Measurements from ENCODE around the gene TXNRD3. TPM values are rescaled to one million over a fixed set of nuclear protein-coding genes. Genes with fewer than 3 reads are reported as not detected.

TXNRD3 gene
- total RNA-seq, 1 donor from 2014 or later, result 0.81 TPM

Other genes starting within 250 kb of the TXNRD3 start
- 32.5 and 32.6 TPM in 2 replicates for gene ZXDC, start 179.2 kb downstream of the TXNRD3 start, total RNA-seq
- gene UROC1, start 137.4 kb downstream of the TXNRD3 start, total RNA-seq, result not detected in 2 replicates
- not detected in 2 replicates for gene CHST13, start 131.0 kb downstream of the TXNRD3 start, total RNA-seq
- gene C3orf22, start 96.2 kb downstream of the TXNRD3 start, total RNA-seq, result not detected in 2 replicates
- 5.2 and 6.8 TPM in 2 replicates for gene CHCHD6, start 49.1 kb upstream of the TXNRD3 start, total RNA-seq